K562 (cell line): ENCODE measurements around the gene TPX2. TPM values are rescaled to one million over a fixed set of nuclear protein-coding genes. Genes with fewer than 3 reads are reported as not detected.

Source experiments
- GABPA ChIP-seq: fragments of 200-800 bp; sonication (Bioruptor generic); conservative IDR thresholded peaks from 2 replicates; pipeline ENCODE4 v1.6.1; 2016; ENCODE audit warnings: low read depth, missing genetic modification characterization, missing compliant biosample characterization
- HDAC2 ChIP-seq: fragments of 450-650 bp; IDR thresholded peaks from 2 replicates; pipeline ENCODE4 v1.6.1; 2016; ENCODE audit warnings: mild to moderate bottlenecking
- HDAC3 ChIP-seq: fragments of 450-650 bp; IDR thresholded peaks from 2 replicates; pipeline ENCODE4 v1.6.1; 2018; ENCODE audit warnings: borderline replicate concordance, mild to moderate bottlenecking, moderate library complexity; ENCODE audit not compliant: partially characterized antibody
- HLTF ChIP-seq: fragments of 450-650 bp; IDR thresholded peaks from 2 replicates; pipeline ENCODE4 v1.6.1; 2016
- MAFG ChIP-seq: fragments of 450-650 bp; conservative IDR thresholded peaks from 2 replicates; pipeline ENCODE4 v1.6.1; 2016; ENCODE audit warnings: missing genetic modification characterization, missing compliant biosample characterization
- MBD2 ChIP-seq: sonication (generic); IDR thresholded peaks from 2 replicates; pipeline ENCODE4 v1.6.1; 2016; ENCODE audit warnings: low read depth, borderline replicate concordance
- MTA3 ChIP-seq: fragments of 450-650 bp; formaldehyde crosslinking; IDR thresholded peaks from 2 replicates; pipeline ENCODE4 v1.6.1; 2017; ENCODE audit warnings: mild to moderate bottlenecking, borderline replicate concordance
- NBN ChIP-seq: fragments of 450-650 bp; IDR thresholded peaks from 2 replicates; pipeline ENCODE4 v1.6.1; 2016; ENCODE audit warnings: low read depth, mild to moderate bottlenecking
- NEUROD1 ChIP-seq: fragments of 150-350 bp; IDR thresholded peaks from 2 replicates; pipeline ENCODE4 v1.6.1; 2014; ENCODE audit warnings: borderline replicate concordance, low read length, low read depth; ENCODE audit not compliant: partially characterized antibody
- NR2C1 ChIP-seq, 2 experiments: fragments of 450-650 bp; IDR thresholded peaks; 2 replicates each; pipeline ENCODE4 v1.6.1; 2017; ENCODE audit warnings: mild to moderate bottlenecking in 2 of 2, antibody characterized with exemption in 1 of 2, inconsistent platforms in 1 of 2, missing compliant biosample characterization in 1 of 2, missing genetic modification characterization in 1 of 2
- OTX1 ChIP-seq: fragments of 450-650 bp; formaldehyde crosslinking; IDR thresholded peaks from 2 replicates; pipeline ENCODE4 v1.4.0; 2022; ENCODE audit warnings: mild to moderate bottlenecking
- PHB ChIP-seq: fragments of 250-450 bp; sonication (Bioruptor Pico); IDR thresholded peaks from 2 replicates; pipeline ENCODE4 v1.5.0; 2021
- REST ChIP-seq, 2 experiments: fragments of 450-650 bp; formaldehyde crosslinking in 1 of 2; IDR thresholded peaks; 2 replicates each; pipeline versions ENCODE4 v1.4.0 to v1.6.1; 2014 to 2020; ENCODE audit warnings: mild to moderate bottlenecking in 2 of 2, borderline replicate concordance in 1 of 2, low read depth in 1 of 2
- SMAD1 ChIP-seq: fragments of 150-350 bp; IDR thresholded peaks from 2 replicates; pipeline ENCODE4 v1.6.1; 2014; ENCODE audit warnings: low read length, low read depth; ENCODE audit not compliant: partially characterized antibody
- USF2 ChIP-seq: sonication (generic); formaldehyde crosslinking; IDR thresholded peaks from 2 replicates; pipeline ENCODE4 v1.5.0; 2020; ENCODE audit warnings: missing genetic modification reagents
- VEZF1 ChIP-seq: fragments of 200-800 bp; sonication (Bioruptor generic); IDR thresholded peaks from 2 replicates; pipeline ENCODE4 v1.6.1; 2017; ENCODE audit warnings: missing genetic modification characterization, missing compliant biosample characterization
- ZFP36 ChIP-seq: fragments of 150-350 bp; IDR thresholded peaks from 2 replicates; pipeline ENCODE4 v1.6.1; 2018; ENCODE audit warnings: low read length, low read depth; ENCODE audit not compliant: partially characterized antibody
- ZNF197 ChIP-seq: fragments of 200-800 bp; sonication (Bioruptor generic); IDR thresholded peaks from 2 replicates; pipeline ENCODE4 v1.6.1; 2016; ENCODE audit warnings: low read depth, missing genetic modification characterization, missing compliant biosample characterization
- polyA plus RNA-seq, 8 experiments: library from polyadenylated mRNA; depleted of rRNA in 4 of 8; stranded (reverse) in 5 of 8; unstranded in 3 of 8; fragments of >200 nt; fragmentation: Nextera tagmentation in 2 of 8; fragmentation: Illumina TruSeq in 1 of 8; extraction: Ambion mirVana in 2 of 8; extraction: Trizol in 1 of 8; gene quantifications; 2 replicates each; pipeline versions ENCODE4 v1.2.1 to v1.2.3, GENCODE V29; 2011 to 2014; ENCODE audit warnings: inconsistent platforms in 1 of 8, missing spikeins in 1 of 8
- total RNA-seq, 7 experiments: library from RNA; depleted of rRNA in 6 of 7; stranded (reverse); fragments of >200 nt in 6 of 7; fragmentation: Illumina TruSeq in 2 of 7; extraction: Trizol in 2 of 7; gene quantifications; 2 replicates each; pipeline versions ENCODE4 v1.2.1 to v1.2.3, GENCODE V29; 2011 to 2021; ENCODE audit warnings: low replicate concordance in 1 of 7

The TPX2 gene
- total and polyA plus RNA-seq, 9 of the 15 experiments (the other 6 are each of a cell fraction or from before 2014, with no cell fraction given): 48.0 to 241 (median 133) TPM

- peak; percentile 74 for TF ChIP-seq VEZF1 (CRISPR knock-in tag)
- TF ChIP-seq MTA3: peak; percentile 68; the same call in 1 of the 2 replicates
- peak; percentile 12; the same call in 1 of the 2 replicates for TF ChIP-seq REST (IDR thresholded peaks at IDR 0.05; ENCODE audit: borderline replicate concordance)
- TF ChIP-seq REST (CRISPR knock-in tag; IDR thresholded peaks at IDR 0.05; ENCODE audit: low read depth): no peak
- TF ChIP-seq NR2C1 (IDR thresholded peaks at IDR 0.05): no peak
- TF ChIP-seq NR2C1 (tag; IDR thresholded peaks at IDR 0.05): peak; percentile 42; the same call in 1 of the 2 replicates
- TF ChIP-seq MAFG (tag): peak; percentile 72
- TF ChIP-seq PHB (CRISPR knock-in tag): 0 out of 2 replicates have a peak, but pooled peaks have one; percentile 14
- no peak for TF ChIP-seq USF2 (CRISPR knock-in tag)
- TF ChIP-seq HLTF: no peak
- TF ChIP-seq SMAD1: no peak
- peak; percentile 72 for TF ChIP-seq MBD2
- TF ChIP-seq HDAC3: peak; percentile 80
- peak; percentile 83 for TF ChIP-seq NBN
- TF ChIP-seq ZNF197 (CRISPR knock-in tag): peak; percentile 82; the same call in 1 of the 2 replicates
- peak; percentile 84 for TF ChIP-seq HDAC2
- peak; percentile 36; the same call in 1 of the 2 replicates for TF ChIP-seq OTX1 (CRISPR knock-in tag)
- TF ChIP-seq NEUROD1: peak; percentile 70
- peak; percentile 62 for TF ChIP-seq ZFP36
- 0 out of 2 replicates have a peak, but pooled peaks have one; percentile 18 for TF ChIP-seq GABPA (tag)
Observed at GRCh38 chr20:31706607-31707257, 32.4 kb upstream of the TPX2 start (continued).
